Muscle layer of colon (tissue), 2 donors: ENCODE results near the gene LIX1L.
A peak's percentile ranks its signal among the peaks of the same experiment; 100 is the strongest.

Source experiments
- H3K27ac ChIP-seq: one replicate; pipeline ENCODE4 v1.7.0; 2013; ENCODE audit warnings: low read depth, mild to moderate bottlenecking, low read length, moderate library complexity
- H3K27me3 ChIP-seq, 2 donors: one replicate each; pipeline ENCODE4 v1.7.0; 2013; ENCODE audit warnings: low read length in 2 of 2, mild to moderate bottlenecking in 2 of 2; ENCODE audit not compliant: insufficient read depth in 2 of 2, control insufficient read depth in 1 of 2
- H3K36me3 ChIP-seq: one replicate; pipeline ENCODE4 v1.7.0; 2013; ENCODE audit warnings: mild to moderate bottlenecking, low read length; ENCODE audit not compliant: insufficient read depth
- H3K4me1 ChIP-seq: one replicate; pipeline ENCODE4 v1.7.0; 2013; ENCODE audit warnings: mild to moderate bottlenecking, low read length; ENCODE audit not compliant: insufficient read depth
- H3K4me3 ChIP-seq, 2 donors: one replicate each; pipeline ENCODE4 v1.7.0; 2013; ENCODE audit warnings: low read length in 2 of 2, low read depth in 1 of 2, mild to moderate bottlenecking in 1 of 2, moderate library complexity in 1 of 2
- H3K9ac ChIP-seq: one replicate; pipeline ENCODE4 v1.7.0; 2013; ENCODE audit warnings: low read length
- H3K9me3 ChIP-seq: one replicate; pipeline ENCODE4 v1.7.0; 2013; ENCODE audit warnings: mild to moderate bottlenecking, low read length
- donor health status: abdominal sarcoma.
- donor health status: Adenocarcinoma of cecum.

The LIX1L gene

DNA sequence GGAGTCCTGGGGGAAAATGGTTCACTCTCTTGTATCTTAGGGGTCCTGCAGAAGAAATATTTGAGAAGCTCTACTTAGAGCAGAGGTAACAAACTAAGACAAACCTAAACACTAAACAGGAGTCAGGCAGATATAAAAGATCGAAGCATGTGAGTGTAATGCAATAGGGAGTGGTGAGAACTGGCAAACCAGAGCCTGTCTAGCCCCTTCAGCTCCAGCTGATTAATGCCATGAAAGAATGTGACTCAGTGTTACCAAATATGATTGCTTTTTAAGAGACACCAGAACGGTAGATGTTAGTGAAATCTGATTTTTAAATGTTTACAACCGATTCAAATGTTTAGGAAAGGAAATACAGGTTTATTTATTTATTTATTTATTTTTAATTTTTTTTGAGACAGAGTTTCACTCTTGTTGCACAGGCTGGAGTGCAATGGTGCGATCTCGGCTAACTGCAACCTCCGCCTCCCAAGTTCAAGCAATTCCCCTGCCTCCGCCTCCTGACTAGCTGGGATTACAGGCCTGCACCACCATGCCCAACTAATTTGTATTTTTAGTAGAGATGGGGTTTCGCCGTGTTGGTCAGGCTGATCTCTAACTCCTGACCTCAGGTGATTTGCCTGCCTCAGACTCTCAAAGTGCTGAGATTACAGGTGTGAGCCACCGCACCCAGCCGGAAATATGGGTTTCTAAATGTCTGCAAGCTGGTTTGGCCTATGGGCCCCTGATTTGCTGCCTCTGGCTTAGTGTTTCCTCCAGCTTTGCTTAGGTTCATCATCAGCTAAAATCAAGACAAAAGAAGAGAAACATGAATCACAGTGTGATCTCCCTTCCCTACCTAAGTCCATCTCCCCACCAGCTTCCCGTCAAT lies 26.4 kb upstream of the LIX1L start:
- no peaks in the 10 kb centered on the region for H3K36me3 ChIP-seq
- H3K4me3 ChIP-seq, result peak overlapping the region in 1 of 2 donors; percentile 44
- H3K27ac ChIP-seq, result peak overlapping the region; percentile 91
- peaks cover 64% of the 10 kb centered on the region for H3K4me1 ChIP-seq
- H3K27me3 ChIP-seq, result no peaks in the 10 kb centered on the region
- H3K9ac ChIP-seq, result peak overlapping the region; percentile 50
- no peaks in the 10 kb centered on the region for H3K9me3 ChIP-seq

DNA sequence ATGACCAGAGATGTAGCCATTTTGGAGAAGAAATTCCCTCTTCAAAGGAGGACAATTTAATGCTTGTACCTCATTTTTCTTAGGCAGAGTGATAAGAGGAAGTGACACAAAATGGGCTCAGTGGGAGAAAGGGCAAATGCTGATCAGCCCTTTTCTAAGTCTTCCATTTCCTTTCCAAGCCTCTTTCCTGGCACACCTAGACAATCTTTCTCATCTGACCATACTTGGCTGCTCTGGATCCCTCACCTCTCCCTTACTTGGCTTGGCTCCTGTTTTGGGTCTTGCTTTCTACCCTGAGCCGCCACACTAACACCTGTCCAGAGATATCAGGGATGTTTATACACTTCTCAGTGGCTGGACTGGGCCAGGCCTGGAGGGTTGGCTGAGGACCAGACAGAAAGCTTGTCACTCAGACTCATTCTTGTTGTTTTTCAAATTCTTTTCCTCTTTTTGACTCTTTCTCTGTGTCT lies 25.4 kb upstream of the LIX1L start:
- Histone ChIP-seq H3K4me1 (peaks cover 74% of the 10 kb centered on the region), H3K27me3 (no peaks in the 10 kb centered on the region), H3K27ac (peak overlapping the region; percentile 91), H3K36me3 (no peaks in the 10 kb centered on the region), H3K9ac (peak overlapping the region; percentile 32), H3K4me3 (peak overlapping the region in 1 of 2 donors; percentile 13), H3K9me3 (no peaks in the 10 kb centered on the region)

DNA sequence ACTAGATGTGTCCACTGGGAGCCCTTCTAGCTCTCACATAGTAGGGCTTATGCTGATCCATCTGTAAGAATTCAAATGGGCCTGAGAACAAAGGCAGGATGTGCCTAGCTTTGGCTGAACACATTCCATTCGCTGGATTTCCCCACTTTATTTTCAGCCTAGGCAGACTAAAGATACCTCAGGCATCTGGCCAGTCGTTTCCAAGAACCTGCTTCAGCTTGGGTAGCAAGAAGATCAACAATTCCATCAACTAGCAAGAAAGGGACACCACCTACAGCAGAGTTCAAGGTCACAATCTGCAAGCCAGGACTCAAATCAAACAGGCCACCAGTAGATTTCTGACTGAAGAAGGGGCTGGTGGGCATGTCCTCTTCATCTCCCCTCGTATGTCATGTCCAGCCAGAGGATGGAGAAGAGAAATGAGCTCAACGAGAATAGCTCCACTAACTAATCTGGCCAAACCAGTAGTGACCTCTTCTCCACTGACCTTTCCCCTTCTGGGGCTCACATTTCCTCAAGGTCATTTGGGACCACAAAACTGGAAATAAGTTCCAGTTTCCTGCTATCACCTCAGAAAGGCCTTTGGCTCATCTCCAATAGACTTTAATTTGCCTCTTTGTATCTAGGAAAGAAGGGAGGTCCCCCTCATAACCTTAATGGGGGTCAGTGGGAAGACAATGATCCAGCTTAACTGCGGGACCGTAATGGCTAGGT lies 24.4 kb upstream of the LIX1L start:
- Histone ChIP-seq H3K36me3 (no peaks in the 10 kb centered on the region), H3K4me1 (peaks cover 84% of the 10 kb centered on the region), H3K9me3 (no peaks in the 10 kb centered on the region), H3K9ac (no peak overlapping the region), H3K27me3 (no peaks in the 10 kb centered on the region), H3K27ac (peak overlapping the region; percentile 91), H3K4me3 (peak overlapping the region in 1 of 2 donors; percentile 8)

DNA sequence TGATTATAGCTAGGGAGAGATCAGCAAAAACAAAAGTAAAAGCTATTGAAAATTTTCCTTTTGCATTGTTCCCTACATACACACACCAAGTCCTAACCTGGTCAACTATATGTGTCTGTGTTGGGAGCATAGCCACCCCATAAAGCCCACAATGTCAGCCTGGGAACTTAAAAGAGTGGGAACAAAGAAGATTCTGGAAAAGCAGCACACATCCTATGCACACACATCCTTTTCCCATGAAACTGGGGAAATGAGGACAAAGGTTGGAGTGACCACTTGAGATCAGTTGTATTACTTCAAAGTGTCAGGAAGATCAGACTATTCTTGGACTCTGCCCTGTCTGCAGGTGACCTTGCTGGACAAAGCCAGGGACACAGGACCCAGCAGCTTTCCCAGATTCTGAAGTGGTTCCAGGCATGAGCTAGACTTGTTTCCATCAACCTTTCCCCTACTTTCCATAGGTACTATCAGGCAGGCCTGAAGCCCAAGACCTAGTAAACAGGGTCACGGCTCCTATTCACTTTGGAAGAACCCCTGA lies 22.7 kb upstream of the LIX1L start:
- Histone ChIP-seq H3K36me3 (no peaks in the 10 kb centered on the region), H3K27ac (peak overlapping the region; percentile 100), H3K27me3 (no peaks in the 10 kb centered on the region), H3K9ac (peak overlapping the region; percentile 59), H3K4me3 (peak overlapping the region in 1 of 2 donors; percentile 45), H3K9me3 (no peaks in the 10 kb centered on the region), H3K4me1 (peaks cover 79% of the 10 kb centered on the region)

DNA sequence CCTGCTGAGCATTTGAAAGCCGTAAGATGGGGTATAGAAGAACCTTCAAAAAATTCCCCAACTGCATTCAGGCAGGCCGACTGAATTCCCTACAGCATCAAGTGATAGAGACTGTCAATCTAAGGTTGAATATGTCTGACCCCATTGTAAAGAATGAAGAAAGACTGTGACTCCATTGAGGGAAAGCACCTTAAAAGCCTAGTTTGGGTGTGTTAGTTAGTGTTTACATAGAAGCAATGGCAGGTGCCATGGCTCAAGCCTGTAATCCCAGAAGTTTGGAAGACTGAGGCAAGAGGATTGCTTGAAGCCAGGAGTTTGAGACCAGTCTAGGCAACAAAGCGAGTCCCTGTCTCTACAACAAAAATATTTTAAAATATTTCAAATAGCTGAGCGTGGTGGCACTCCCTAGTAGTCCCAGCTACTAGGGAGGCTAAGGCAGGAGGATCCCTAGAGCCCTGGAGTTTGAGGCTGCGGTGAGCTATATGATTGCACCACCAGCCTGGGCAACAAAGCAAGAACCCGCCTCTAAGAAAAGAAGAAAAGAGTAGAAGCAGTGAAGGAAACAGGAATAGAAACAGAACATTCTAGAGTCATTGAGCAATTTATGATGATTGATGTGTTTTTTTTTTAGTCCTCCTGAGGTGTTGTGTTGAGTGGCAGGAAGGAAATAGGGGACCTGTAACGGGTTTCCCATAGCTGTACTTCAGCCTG lies 22.1 kb upstream of the LIX1L start:
- Histone ChIP-seq H3K9ac (peak overlapping the region; percentile 59), H3K4me1 (peaks cover 73% of the 10 kb centered on the region), H3K27me3 (no peaks in the 10 kb centered on the region), H3K36me3 (no peaks in the 10 kb centered on the region), H3K4me3 (peak overlapping the region in 1 of 2 donors; percentile 45), H3K27ac (peak overlapping the region; percentile 100), H3K9me3 (no peaks in the 10 kb centered on the region)

DNA sequence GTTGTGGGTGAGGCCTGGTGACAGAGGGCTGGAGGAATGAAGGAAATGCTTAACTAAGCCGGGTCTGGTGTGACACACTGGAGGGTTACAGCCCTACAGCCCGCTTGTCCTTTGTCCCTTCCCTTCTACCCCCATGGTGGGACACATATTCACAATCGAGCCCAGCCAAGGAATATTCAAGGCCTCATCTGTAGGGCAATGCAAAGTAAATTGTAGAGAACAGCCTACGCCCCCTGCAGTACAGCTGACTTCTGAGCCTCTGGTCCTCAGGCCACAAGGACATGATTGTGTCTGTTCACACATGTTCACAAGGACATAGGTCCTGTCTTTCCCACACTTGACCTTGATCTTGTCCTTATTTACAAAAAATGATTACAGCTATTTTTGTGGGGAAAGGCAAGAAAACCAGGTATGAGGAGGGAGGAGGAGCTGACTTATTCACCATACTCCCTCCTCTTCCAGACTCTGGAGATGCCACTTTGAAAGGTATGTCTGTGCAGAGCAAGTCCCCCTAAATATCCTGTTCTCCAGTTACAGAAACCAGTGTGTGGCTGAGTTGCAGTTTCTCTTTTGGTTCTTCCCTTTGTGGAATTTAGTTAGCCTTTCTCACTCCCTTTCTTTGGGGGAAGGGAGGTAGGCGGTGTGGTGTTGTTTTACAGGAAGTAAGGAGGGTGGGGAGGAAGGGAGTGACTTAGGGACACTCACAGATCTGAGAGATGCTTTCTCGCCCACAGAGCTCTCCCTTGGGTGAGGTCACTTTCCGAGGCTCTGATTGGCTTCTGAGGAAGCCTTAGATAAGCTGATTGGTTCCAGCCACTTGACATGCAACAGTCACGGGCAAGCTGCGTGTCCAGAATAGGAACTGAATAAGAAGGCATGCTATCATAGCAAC lies 21.3 kb upstream of the LIX1L start:
- Histone ChIP-seq H3K4me1 (peaks cover 67% of the 10 kb centered on the region), H3K9me3 (no peaks in the 10 kb centered on the region), H3K36me3 (no peaks in the 10 kb centered on the region), H3K4me3 (peak overlapping the region in 1 of 2 donors; percentile 46), H3K27ac (peak overlapping the region; percentile 100), H3K27me3 (no peaks in the 10 kb centered on the region), H3K9ac (peak overlapping the region; percentile 62)

DNA sequence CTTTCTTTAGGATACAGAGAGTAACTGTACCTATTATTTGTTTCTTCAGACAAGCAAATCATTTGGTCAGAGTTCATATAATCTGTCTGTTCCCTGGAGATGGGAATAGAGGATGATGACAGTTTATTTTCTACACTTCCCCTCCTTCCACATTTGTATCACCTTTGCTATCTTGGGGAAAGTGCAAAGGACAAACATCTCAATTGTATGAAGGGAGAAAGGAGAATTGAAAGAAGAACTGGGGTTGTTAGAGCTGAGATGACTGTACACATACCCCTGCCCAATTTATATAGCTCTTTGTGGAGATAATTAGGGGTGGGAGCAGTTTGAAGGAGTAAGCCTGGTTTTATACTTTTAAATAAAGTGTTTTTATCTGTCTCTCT lies 20.6 kb upstream of the LIX1L start:
- Histone ChIP-seq H3K36me3 (no peaks in the 10 kb centered on the region), H3K27ac (peak overlapping the region; percentile 100), H3K4me3 (peak overlapping the region in 1 of 2 donors; percentile 46), H3K27me3 (no peaks in the 10 kb centered on the region), H3K4me1 (peaks cover 62% of the 10 kb centered on the region), H3K9me3 (no peaks in the 10 kb centered on the region), H3K9ac (peak overlapping the region; percentile 62)

DNA sequence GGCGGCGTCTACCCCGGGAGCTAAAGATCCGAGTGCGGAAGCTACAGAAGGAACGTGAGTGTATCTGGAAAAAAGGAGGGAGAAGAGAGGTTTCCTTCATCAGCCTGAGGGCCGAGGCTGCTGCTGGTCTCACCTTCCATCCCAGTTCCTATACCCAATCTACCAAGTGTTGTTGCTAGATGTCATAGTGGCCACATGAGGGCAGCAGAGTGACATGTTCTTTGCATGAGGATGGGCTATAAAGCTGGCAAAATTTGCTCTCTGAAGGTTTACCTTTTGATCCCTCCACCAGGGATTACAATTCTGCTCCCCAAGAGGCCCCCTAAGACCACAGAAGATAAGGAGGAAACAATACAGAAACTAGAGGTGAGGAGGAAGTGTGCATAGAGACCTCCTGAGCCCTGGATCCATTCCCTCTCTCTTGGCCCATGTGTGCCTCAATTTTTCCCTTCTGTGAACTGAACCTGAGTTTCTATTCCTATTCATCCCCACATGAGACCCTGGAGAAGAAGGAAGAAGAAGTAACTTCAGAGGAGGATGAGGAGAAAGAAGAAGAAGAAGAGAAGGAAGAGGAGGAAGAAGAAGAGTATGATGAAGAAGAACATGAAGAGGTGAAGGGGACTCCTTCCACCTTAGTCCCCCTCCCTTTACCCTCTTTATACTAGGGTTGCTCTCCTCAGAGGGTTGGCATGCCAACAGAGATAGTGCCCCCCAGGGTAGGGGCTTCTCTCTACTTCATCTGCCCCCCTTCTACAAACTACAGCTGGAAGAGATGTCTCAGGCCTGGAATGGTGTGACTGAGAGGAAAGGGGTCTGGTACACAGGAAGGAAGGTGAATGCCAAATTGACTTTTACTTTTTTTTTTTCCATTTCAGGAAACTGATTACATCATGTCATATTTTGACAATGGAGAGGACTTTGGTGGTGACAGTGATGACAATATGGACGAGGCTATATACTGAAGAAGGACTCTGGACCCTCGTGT lies 20.0 kb upstream of the LIX1L start:
- peaks cover 55% of the 10 kb centered on the region for H3K4me1 ChIP-seq

DNA sequence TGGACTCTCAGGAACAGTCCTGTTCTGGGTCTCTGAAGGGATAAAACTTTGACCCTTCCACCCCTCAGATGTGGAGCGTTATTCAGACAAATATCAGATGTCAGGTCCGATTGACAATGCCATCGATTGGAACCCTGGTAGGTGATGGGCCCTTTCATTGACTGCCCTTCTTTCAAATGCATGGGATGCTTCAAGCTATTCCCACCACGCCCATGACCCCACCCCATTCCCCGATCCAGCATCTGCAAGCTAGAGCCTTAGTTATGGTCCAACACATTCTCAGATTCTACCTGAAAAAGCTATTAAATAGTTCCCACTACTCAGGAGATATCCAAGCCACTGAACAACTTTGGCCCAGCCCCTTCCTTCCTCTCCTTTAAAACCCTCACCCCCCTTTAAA lies 19.2 kb upstream of the LIX1L start:
- peak overlapping the region; percentile 100 for H3K27ac ChIP-seq
- peaks cover 47% of the 10 kb centered on the region for H3K4me1 ChIP-seq
- no peaks in the 10 kb centered on the region for H3K9me3 ChIP-seq
- no peaks in the 10 kb centered on the region for H3K27me3 ChIP-seq
- H3K4me3 ChIP-seq, result no peak overlapping the region
- H3K36me3 ChIP-seq, result no peaks in the 10 kb centered on the region
- no peak overlapping the region for H3K9ac ChIP-seq

More for the DNA sequence above, 20.0 kb upstream of the LIX1L start:
- H3K4me3 ChIP-seq, result no peak overlapping the region
- peak overlapping the region; percentile 100 for H3K27ac ChIP-seq
- H3K9ac ChIP-seq, result peak overlapping the region; percentile 62
- H3K36me3 ChIP-seq, result no peaks in the 10 kb centered on the region
- no peaks in the 10 kb centered on the region for H3K27me3 ChIP-seq
- no peaks in the 10 kb centered on the region for H3K9me3 ChIP-seq
